ENCODE data around the gene STX8.
"Not testable (repeated sequence)": the region's sequence is repeated elsewhere in the genome, so short reads cannot be mapped to it uniquely, and the experiment has no call there.

STX8 gene

GRCh38 chr17:9342225-9342624 is 233.4 kb downstream of the STX8 start:
- DNase-seq (ENCODE audit: low read depth in 2 of 2): no peak

GRCh38 chr17:9339958-9340357 is 235.7 kb downstream of the STX8 start:
- no peak for DNase-seq (ENCODE audit: low read depth in 2 of 2)

- DNase-seq (ENCODE audit: low read depth in 2 of 2): not testable (repeated sequence)
Observed at GRCh38 chr17:9339482-9339881, 236.1 kb downstream of the STX8 start.

GRCh38 chr17:9336817-9337216 is 238.8 kb downstream of the STX8 start:
- DNase-seq (ENCODE audit: low read depth in 2 of 2): no peak

GRCh38 chr17:9334536-9335446 is 240.8 kb downstream of the STX8 start:
- DNase-seq (ENCODE audit: low read depth in 2 of 2): no peak

GRCh38 chr17:9332132-9332494 is 243.5 kb downstream of the STX8 start:
- no peak for DNase-seq (ENCODE audit: low read depth in 2 of 2)

GRCh38 chr17:9331279-9332131 is 244.1 kb downstream of the STX8 start:
- DNase-seq (ENCODE audit: low read depth in 2 of 2): no peak

GRCh38 chr17:9330611-9331271 is 244.9 kb downstream of the STX8 start:
- no peak for DNase-seq (ENCODE audit: low read depth in 2 of 2)

GRCh38 chr17:9330141-9330540 is 245.5 kb downstream of the STX8 start:
- no peak for DNase-seq (ENCODE audit: low read depth in 2 of 2)

GRCh38 chr17:9329251-9329921 is 246.2 kb downstream of the STX8 start:
- no peak for DNase-seq (ENCODE audit: low read depth in 2 of 2)

- DNase-seq (ENCODE audit: low read depth in 2 of 2): no peak
Observed at GRCh38 chr17:9324864-9325263, 250.8 kb downstream of the STX8 start.

- no peak for DNase-seq (ENCODE audit: low read depth in 2 of 2)
Observed at GRCh38 chr17:9322326-9322725, 253.3 kb downstream of the STX8 start.

GRCh38 chr17:9321890-9322289 is 253.7 kb downstream of the STX8 start:
- no peak for DNase-seq (ENCODE audit: low read depth in 2 of 2)

GRCh38 chr17:9315360-9315759 is 260.3 kb downstream of the STX8 start:
- no peak for DNase-seq (ENCODE audit: low read depth in 2 of 2)

- DNase-seq (ENCODE audit: low read depth in 2 of 2): no peak
Observed at GRCh38 chr17:9313346-9313745, 262.3 kb downstream of the STX8 start.

GRCh38 chr17:9309216-9309615 is 266.4 kb downstream of the STX8 start:
- DNase-seq (ENCODE audit: low read depth in 2 of 2): no peak

- DNase-seq (ENCODE audit: low read depth in 2 of 2): no peak
Observed at GRCh38 chr17:9308069-9308468, 267.6 kb downstream of the STX8 start.

- no peak for DNase-seq (ENCODE audit: low read depth in 2 of 2)
Observed at GRCh38 chr17:9307313-9307998, 268.2 kb downstream of the STX8 start.

- no peak for DNase-seq (ENCODE audit: low read depth in 2 of 2)
Observed at GRCh38 chr17:9306086-9306485, 269.5 kb downstream of the STX8 start.

GRCh38 chr17:9299695-9300094 is 275.9 kb downstream of the STX8 start:
- DNase-seq (ENCODE audit: low read depth in 2 of 2): no peak

GRCh38 chr17:9298776-9299295 is 276.8 kb downstream of the STX8 start:
- no peak for DNase-seq (ENCODE audit: low read depth in 2 of 2)

Measured in stimulated activated CD4-positive, alpha-beta T cell treated with anti-CD3 and anti-CD28 coated beads, Interleukin-1b, Interleukin-23, amount 100 ng/mL, for 1 hour (primary cell).